HUES6 (cell line): ENCODE data around the gene ASGR1.
"Not testable (repeated sequence)": the region's sequence is repeated elsewhere in the genome, so short reads cannot be mapped to it uniquely, and the experiment has no call there.

Experiments
- H3K27ac ChIP-seq: 2 replicates; pipeline ENCODE4 v1.7.0; 2013; ENCODE audit warnings: low read depth, mild to moderate bottlenecking, low read length, inconsistent platforms
- H3K27me3 ChIP-seq: 2 replicates; pipeline ENCODE4 v1.6.1; 2013; ENCODE audit warnings: low read length; ENCODE audit not compliant: control insufficient read depth, insufficient read depth
- H3K36me3 ChIP-seq: 2 replicates; pipeline ENCODE4 v1.6.1; 2013; ENCODE audit warnings: low read length; ENCODE audit not compliant: control insufficient read depth, insufficient read depth
- H3K4me1 ChIP-seq: 2 replicates; pipeline ENCODE4 v1.6.1; 2013; ENCODE audit warnings: low read length; ENCODE audit not compliant: control insufficient read depth, insufficient read depth
- H3K4me3 ChIP-seq: 2 replicates; pipeline ENCODE4 v1.5.1; 2013; ENCODE audit warnings: low read depth, low read length
- H3K9ac ChIP-seq: one replicate; pipeline ENCODE4 v1.6.1; 2013; ENCODE audit warnings: mild to moderate bottlenecking, low read length
- H3K9me3 ChIP-seq: 2 replicates; pipeline ENCODE4 v1.6.1; 2013; ENCODE audit warnings: low read depth, low read length; ENCODE audit not compliant: control insufficient read depth, insufficient read depth

ASGR1 gene

GRCh38 chr17:7172522-7173191, 6.5 kb downstream of the ASGR1 start:
- peaks cover 32% of the 10 kb centered on the region for H3K27me3 ChIP-seq
- H3K9ac ChIP-seq, result not testable (repeated sequence)

GRCh38 chr17:7169565-7169908, 9.6 kb downstream of the ASGR1 start:
- peaks cover 12% of the 10 kb centered on the region for H3K9me3 ChIP-seq
- not testable (repeated sequence) for H3K4me1 ChIP-seq, H3K4me3 ChIP-seq, H3K27ac ChIP-seq, H3K9ac ChIP-seq, H3K36me3 ChIP-seq
- peaks cover 10% of the 10 kb centered on the region for H3K27me3 ChIP-seq

More at GRCh38 chr17:7172522-7173191, 6.5 kb downstream of the ASGR1 start:
- not testable (repeated sequence) for H3K4me3 ChIP-seq, H3K4me1 ChIP-seq, H3K27ac ChIP-seq, H3K36me3 ChIP-seq
- peaks cover 12% of the 10 kb centered on the region for H3K9me3 ChIP-seq

- H3K4me3 ChIP-seq, H3K9ac ChIP-seq, H3K27ac ChIP-seq, H3K36me3 ChIP-seq, H3K4me1 ChIP-seq, H3K27me3 ChIP-seq: not testable (repeated sequence)
- peaks cover 12% of the 10 kb centered on the region for H3K9me3 ChIP-seq
Observed at GRCh38 chr17:7168841-7169564, 10.2 kb downstream of the ASGR1 start.

- Histone ChIP-seq H3K4me3 (no peak overlapping the region), H3K27me3 (no peaks in the 10 kb centered on the region), H3K9me3 (peaks cover 12% of the 10 kb centered on the region), H3K9ac (no peak overlapping the region), H3K36me3 (no peaks in the 10 kb centered on the region), H3K4me1 (no peaks in the 10 kb centered on the region), H3K27ac (no peak overlapping the region)
Observed at GRCh38 chr17:7167832-7168231, 11.3 kb downstream of the ASGR1 start.

GRCh38 chr17:7166873-7167272, 12.3 kb downstream of the ASGR1 start:
- H3K27ac ChIP-seq, result no peak overlapping the region
- H3K4me3 ChIP-seq, result no peak overlapping the region
- no peaks in the 10 kb centered on the region for H3K27me3 ChIP-seq
- peaks cover 12% of the 10 kb centered on the region for H3K9me3 ChIP-seq
- H3K9ac ChIP-seq, result no peak overlapping the region
- H3K4me1 ChIP-seq, result no peaks in the 10 kb centered on the region
- no peaks in the 10 kb centered on the region for H3K36me3 ChIP-seq

GRCh38 chr17:7159571-7159970, 19.6 kb downstream of the ASGR1 start:
- H3K9me3 ChIP-seq, H3K9ac ChIP-seq, H3K4me1 ChIP-seq, H3K27ac ChIP-seq, H3K4me3 ChIP-seq, H3K27me3 ChIP-seq, H3K36me3 ChIP-seq: not testable (repeated sequence)

- not testable (repeated sequence) for H3K27me3 ChIP-seq, H3K9me3 ChIP-seq, H3K4me1 ChIP-seq, H3K4me3 ChIP-seq, H3K36me3 ChIP-seq, H3K27ac ChIP-seq, H3K9ac ChIP-seq
Observed at GRCh38 chr17:7158424-7158823, 20.7 kb downstream of the ASGR1 start.

GRCh38 chr17:7156342-7156940, 22.7 kb downstream of the ASGR1 start:
- Histone ChIP-seq H3K9ac (no peak overlapping the region), H3K9me3 (no peaks in the 10 kb centered on the region), H3K36me3 (no peaks in the 10 kb centered on the region), H3K4me1 (no peaks in the 10 kb centered on the region), H3K27ac (no peak overlapping the region), H3K4me3 (no peak overlapping the region), H3K27me3 (no peaks in the 10 kb centered on the region)

- H3K4me3 ChIP-seq, result no peak overlapping the region
- no peak overlapping the region for H3K9ac ChIP-seq
- no peaks in the 10 kb centered on the region for H3K36me3 ChIP-seq
- no peak overlapping the region for H3K27ac ChIP-seq
- H3K27me3 ChIP-seq, result no peaks in the 10 kb centered on the region
- H3K4me1 ChIP-seq, result peaks cover 9% of the 10 kb centered on the region
- H3K9me3 ChIP-seq, result no peaks in the 10 kb centered on the region
Observed at GRCh38 chr17:7147772-7148171, 31.4 kb downstream of the ASGR1 start.

- H3K9me3 ChIP-seq, result no peaks in the 10 kb centered on the region
- H3K4me3 ChIP-seq, result no peak overlapping the region
Observed at GRCh38 chr17:7146115-7146514, 33.1 kb downstream of the ASGR1 start.

GRCh38 chr17:7144213-7144612, 35.0 kb downstream of the ASGR1 start:
- Histone ChIP-seq H3K36me3 (no peaks in the 10 kb centered on the region), H3K4me3 (no peak overlapping the region), H3K9me3 (0 out of 2 replicates have a peak, but pooled peaks cover 2% of the 10 kb centered on the region), H3K27ac (no peak overlapping the region), H3K4me1 (peaks cover 26% of the 10 kb centered on the region), H3K27me3 (peaks cover 5% of the 10 kb centered on the region; the same call in 1 of the 2 replicates), H3K9ac (no peak overlapping the region)

More at GRCh38 chr17:7146115-7146514, 33.1 kb downstream of the ASGR1 start:
- Histone ChIP-seq H3K4me1 (peaks cover 12% of the 10 kb centered on the region), H3K27ac (no peak overlapping the region), H3K27me3 (no peaks in the 10 kb centered on the region; the same call in 1 of the 2 replicates), H3K9ac (no peak overlapping the region), H3K36me3 (no peaks in the 10 kb centered on the region)
